ENCODE data around the gene CERKL. TPM values are rescaled to one million over a fixed set of nuclear protein-coding genes. Genes with fewer than 3 reads are reported as not detected.

CERKL gene
- total and polyA plus RNA-seq, 2 experiments from 2014 or later: 0.32 to 0.69 TPM

GRCh38 chr2:181558371-181558770 lies 98.5 kb downstream of the CERKL start:
- no peak overlapping the region for H3K4me2 ChIP-seq
- 0 out of 2 replicates have a peak, but pooled peaks cover 9% of the 10 kb centered on the region for H3K4me1 ChIP-seq (ENCODE audit: insufficient read depth)
- no peak overlapping the region for H3K27ac ChIP-seq (ENCODE audit: low read depth)
- no peak overlapping the region for H3K4me3 ChIP-seq
- no peaks in the 10 kb centered on the region for H3F3A ChIP-seq (replicated peaks; ENCODE audit: low read depth)
- TF ChIP-seq ZNF331 (CRISPR knock-in tag; IDR thresholded peaks at IDR 0.05; ENCODE audit: low read depth) (no peak), ZNF114 (CRISPR knock-in tag; IDR thresholded peaks at IDR 0.05) (no peak), EZH2 (IDR thresholded peaks at IDR 0.05; ENCODE audit: low read depth, unreplicated experiment) (no peak), JUNB (IDR thresholded peaks at IDR 0.05; ENCODE audit: unreplicated experiment) (no peak), CREB1 (CRISPR knock-in tag; IDR thresholded peaks at IDR 0.05; ENCODE audit: low read depth) (no peak), NANOG (IDR thresholded peaks at IDR 0.05; ENCODE audit: borderline replicate concordance) (no peak), POLR2AphosphoS5 (IDR thresholded peaks at IDR 0.05; ENCODE audit: low read depth) (no peak), STAT1 (IDR thresholded peaks at IDR 0.05; ENCODE audit: unreplicated experiment) (no peak), EZH2phosphoT487 (IDR thresholded peaks at IDR 0.05; ENCODE audit: unreplicated experiment) (no peak)
- TF ChIP-seq, protein P1, sequence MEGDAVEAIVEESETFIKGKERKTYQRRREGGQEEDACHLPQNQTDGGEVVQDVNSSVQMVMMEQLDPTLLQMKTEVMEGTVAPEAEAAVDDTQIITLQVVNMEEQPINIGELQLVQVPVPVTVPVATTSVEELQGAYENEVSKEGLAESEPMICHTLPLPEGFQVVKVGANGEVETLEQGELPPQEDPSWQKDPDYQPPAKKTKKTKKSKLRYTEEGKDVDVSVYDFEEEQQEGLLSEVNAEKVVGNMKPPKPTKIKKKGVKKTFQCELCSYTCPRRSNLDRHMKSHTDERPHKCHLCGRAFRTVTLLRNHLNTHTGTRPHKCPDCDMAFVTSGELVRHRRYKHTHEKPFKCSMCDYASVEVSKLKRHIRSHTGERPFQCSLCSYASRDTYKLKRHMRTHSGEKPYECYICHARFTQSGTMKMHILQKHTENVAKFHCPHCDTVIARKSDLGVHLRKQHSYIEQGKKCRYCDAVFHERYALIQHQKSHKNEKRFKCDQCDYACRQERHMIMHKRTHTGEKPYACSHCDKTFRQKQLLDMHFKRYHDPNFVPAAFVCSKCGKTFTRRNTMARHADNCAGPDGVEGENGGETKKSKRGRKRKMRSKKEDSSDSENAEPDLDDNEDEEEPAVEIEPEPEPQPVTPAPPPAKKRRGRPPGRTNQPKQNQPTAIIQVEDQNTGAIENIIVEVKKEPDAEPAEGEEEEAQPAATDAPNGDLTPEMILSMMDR (conservative IDR thresholded peaks at IDR 0.05; ENCODE audit: low read depth in 2 of 2): no peak
- TF ChIP-seq, protein P2, sequence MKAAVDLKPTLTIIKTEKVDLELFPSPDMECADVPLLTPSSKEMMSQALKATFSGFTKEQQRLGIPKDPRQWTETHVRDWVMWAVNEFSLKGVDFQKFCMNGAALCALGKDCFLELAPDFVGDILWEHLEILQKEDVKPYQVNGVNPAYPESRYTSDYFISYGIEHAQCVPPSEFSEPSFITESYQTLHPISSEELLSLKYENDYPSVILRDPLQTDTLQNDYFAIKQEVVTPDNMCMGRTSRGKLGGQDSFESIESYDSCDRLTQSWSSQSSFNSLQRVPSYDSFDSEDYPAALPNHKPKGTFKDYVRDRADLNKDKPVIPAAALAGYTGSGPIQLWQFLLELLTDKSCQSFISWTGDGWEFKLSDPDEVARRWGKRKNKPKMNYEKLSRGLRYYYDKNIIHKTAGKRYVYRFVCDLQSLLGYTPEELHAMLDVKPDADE (IDR thresholded peaks at IDR 0.05): no peak
- TF ChIP-seq, protein P3, sequence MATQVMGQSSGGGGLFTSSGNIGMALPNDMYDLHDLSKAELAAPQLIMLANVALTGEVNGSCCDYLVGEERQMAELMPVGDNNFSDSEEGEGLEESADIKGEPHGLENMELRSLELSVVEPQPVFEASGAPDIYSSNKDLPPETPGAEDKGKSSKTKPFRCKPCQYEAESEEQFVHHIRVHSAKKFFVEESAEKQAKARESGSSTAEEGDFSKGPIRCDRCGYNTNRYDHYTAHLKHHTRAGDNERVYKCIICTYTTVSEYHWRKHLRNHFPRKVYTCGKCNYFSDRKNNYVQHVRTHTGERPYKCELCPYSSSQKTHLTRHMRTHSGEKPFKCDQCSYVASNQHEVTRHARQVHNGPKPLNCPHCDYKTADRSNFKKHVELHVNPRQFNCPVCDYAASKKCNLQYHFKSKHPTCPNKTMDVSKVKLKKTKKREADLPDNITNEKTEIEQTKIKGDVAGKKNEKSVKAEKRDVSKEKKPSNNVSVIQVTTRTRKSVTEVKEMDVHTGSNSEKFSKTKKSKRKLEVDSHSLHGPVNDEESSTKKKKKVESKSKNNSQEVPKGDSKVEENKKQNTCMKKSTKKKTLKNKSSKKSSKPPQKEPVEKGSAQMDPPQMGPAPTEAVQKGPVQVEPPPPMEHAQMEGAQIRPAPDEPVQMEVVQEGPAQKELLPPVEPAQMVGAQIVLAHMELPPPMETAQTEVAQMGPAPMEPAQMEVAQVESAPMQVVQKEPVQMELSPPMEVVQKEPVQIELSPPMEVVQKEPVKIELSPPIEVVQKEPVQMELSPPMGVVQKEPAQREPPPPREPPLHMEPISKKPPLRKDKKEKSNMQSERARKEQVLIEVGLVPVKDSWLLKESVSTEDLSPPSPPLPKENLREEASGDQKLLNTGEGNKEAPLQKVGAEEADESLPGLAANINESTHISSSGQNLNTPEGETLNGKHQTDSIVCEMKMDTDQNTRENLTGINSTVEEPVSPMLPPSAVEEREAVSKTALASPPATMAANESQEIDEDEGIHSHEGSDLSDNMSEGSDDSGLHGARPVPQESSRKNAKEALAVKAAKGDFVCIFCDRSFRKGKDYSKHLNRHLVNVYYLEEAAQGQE (IDR thresholded peaks at IDR 0.05; ENCODE audit: unreplicated experiment): no peak
- TF ChIP-seq, protein P4, sequence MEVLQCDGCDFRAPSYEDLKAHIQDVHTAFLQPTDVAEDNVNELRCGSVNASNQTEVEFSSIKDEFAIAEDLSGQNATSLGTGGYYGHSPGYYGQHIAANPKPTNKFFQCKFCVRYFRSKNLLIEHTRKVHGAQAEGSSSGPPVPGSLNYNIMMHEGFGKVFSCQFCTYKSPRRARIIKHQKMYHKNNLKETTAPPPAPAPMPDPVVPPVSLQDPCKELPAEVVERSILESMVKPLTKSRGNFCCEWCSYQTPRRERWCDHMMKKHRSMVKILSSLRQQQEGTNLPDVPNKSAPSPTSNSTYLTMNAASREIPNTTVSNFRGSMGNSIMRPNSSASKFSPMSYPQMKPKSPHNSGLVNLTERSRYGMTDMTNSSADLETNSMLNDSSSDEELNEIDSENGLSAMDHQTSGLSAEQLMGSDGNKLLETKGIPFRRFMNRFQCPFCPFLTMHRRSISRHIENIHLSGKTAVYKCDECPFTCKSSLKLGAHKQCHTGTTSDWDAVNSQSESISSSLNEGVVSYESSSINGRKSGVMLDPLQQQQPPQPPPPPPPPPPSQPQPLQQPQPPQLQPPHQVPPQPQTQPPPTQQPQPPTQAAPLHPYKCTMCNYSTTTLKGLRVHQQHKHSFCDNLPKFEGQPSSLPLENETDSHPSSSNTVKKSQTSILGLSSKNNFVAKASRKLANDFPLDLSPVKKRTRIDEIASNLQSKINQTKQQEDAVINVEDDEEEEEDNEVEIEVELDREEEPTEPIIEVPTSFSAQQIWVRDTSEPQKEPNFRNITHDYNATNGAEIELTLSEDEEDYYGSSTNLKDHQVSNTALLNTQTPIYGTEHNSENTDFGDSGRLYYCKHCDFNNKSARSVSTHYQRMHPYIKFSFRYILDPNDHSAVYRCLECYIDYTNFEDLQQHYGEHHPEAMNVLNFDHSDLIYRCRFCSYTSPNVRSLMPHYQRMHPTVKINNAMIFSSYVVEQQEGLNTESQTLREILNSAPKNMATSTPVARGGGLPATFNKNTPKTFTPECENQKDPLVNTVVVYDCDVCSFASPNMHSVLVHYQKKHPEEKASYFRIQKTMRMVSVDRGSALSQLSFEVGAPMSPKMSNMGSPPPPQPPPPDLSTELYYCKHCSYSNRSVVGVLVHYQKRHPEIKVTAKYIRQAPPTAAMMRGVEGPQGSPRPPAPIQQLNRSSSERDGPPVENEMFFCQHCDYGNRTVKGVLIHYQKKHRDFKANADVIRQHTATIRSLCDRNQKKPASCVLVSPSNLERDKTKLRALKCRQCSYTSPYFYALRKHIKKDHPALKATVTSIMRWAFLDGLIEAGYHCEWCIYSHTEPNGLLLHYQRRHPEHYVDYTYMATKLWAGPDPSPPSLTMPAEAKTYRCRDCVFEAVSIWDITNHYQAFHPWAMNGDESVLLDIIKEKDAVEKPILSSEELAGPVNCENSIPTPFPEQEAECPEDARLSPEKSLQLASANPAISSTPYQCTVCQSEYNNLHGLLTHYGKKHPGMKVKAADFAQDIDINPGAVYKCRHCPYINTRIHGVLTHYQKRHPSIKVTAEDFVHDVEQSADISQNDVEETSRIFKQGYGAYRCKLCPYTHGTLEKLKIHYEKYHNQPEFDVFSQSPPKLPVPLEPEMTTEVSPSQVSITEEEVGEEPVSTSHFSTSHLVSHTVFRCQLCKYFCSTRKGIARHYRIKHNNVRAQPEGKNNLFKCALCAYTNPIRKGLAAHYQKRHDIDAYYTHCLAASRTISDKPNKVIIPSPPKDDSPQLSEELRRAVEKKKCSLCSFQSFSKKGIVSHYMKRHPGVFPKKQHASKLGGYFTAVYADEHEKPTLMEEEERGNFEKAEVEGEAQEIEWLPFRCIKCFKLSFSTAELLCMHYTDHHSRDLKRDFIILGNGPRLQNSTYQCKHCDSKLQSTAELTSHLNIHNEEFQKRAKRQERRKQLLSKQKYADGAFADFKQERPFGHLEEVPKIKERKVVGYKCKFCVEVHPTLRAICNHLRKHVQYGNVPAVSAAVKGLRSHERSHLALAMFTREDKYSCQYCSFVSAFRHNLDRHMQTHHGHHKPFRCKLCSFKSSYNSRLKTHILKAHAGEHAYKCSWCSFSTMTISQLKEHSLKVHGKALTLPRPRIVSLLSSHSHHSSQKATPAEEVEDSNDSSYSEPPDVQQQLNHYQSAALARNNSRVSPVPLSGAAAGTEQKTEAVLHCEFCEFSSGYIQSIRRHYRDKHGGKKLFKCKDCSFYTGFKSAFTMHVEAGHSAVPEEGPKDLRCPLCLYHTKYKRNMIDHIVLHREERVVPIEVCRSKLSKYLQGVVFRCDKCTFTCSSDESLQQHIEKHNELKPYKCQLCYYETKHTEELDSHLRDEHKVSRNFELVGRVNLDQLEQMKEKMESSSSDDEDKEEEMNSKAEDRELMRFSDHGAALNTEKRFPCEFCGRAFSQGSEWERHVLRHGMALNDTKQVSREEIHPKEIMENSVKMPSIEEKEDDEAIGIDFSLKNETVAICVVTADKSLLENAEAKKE (CRISPR knock-in tag; IDR thresholded peaks at IDR 0.05): no peak
- Mint-ChIP-seq H3K4me3 (no peak overlapping the region), H3K27me3 (ENCODE audit: insufficient read depth, low read depth, poor library complexity) (peaks cover 4% of the 10 kb centered on the region), H3K9me3 (peaks cover 3% of the 10 kb centered on the region; the same call in 2 of the 3 replicates), H3K27ac (no peak overlapping the region), H3K4me1 (peaks cover 11% of the 10 kb centered on the region), H3K36me3 (ENCODE audit: low read depth) (peaks cover 4% of the 10 kb centered on the region; the same call in 1 of the 3 replicates)
- H3K79me2 ChIP-seq (replicated peaks; ENCODE audit: insufficient read depth): no peaks in the 10 kb centered on the region
- no peak overlapping the region for H2AFZ ChIP-seq
- DNase-seq (ENCODE audit: low spot score) (no peak), ATAC-seq (no peak)
- H3K27me3 ChIP-seq (ENCODE audit: insufficient read depth): no peaks in the 10 kb centered on the region
- no peaks in the 10 kb centered on the region for H3K36me3 ChIP-seq (ENCODE audit: insufficient read depth)
- H3K9me2 ChIP-seq (ENCODE audit: insufficient read depth): no peaks in the 10 kb centered on the region
- H4K20me1 ChIP-seq (replicated peaks; ENCODE audit: insufficient read depth): no peaks in the 10 kb centered on the region

Measured in GM23338 (cell line).